Muscle layer of duodenum (tissue), 2 donors: ENCODE results near the gene ATP1B3.
"Not testable (repeated sequence)": the region's sequence is repeated elsewhere in the genome, so short reads cannot be mapped to it uniquely, and the experiment has no call there.

ENCODE experiments used
- H3K27ac ChIP-seq: one replicate; pipeline ENCODE4 v1.7.0; 2013; ENCODE audit warnings: mild to moderate bottlenecking, low read length
- H3K27me3 ChIP-seq: one replicate; pipeline ENCODE4 v1.7.0; 2013; ENCODE audit warnings: low read depth, mild to moderate bottlenecking, control low read depth, low read length
- H3K36me3 ChIP-seq, 2 donors: one replicate each; pipeline ENCODE4 v1.7.0; 2013; ENCODE audit warnings: low read length in 2 of 2, control low read depth in 1 of 2, mild to moderate bottlenecking in 1 of 2; ENCODE audit not compliant: insufficient read depth in 2 of 2, control insufficient read depth in 1 of 2
- H3K4me1 ChIP-seq, 2 donors: one replicate each; pipeline ENCODE4 v1.7.0; 2013; ENCODE audit warnings: low read length in 2 of 2, mild to moderate bottlenecking in 2 of 2, control low read depth in 1 of 2, moderate library complexity in 1 of 2; ENCODE audit not compliant: insufficient read depth in 2 of 2, control insufficient read depth in 1 of 2
- H3K4me3 ChIP-seq, 2 donors: one replicate each; pipeline ENCODE4 v1.7.0; 2013; ENCODE audit warnings: low read length in 2 of 2, low read depth in 1 of 2, mild to moderate bottlenecking in 1 of 2
- H3K9me3 ChIP-seq, 2 donors: one replicate each; pipeline ENCODE4 v1.7.0; 2013; ENCODE audit warnings: low read length in 2 of 2, control low read depth in 1 of 2, mild to moderate bottlenecking in 1 of 2; ENCODE audit not compliant: control insufficient read depth in 1 of 2
- donor health status: healthy.

Gene ATP1B3

GRCh38 chr3:141913150-141913811, 36.8 kb downstream of the ATP1B3 start:
- Histone ChIP-seq H3K9me3 (no peaks in the 10 kb centered on the region), H3K4me1 (no peaks in the 10 kb centered on the region), H3K27ac (no peak overlapping the region), H3K27me3 (no peaks in the 10 kb centered on the region), H3K4me3 (no peak overlapping the region), H3K36me3 (peaks cover 19 to 22% of the 10 kb centered on the region in 2 donors)

DNA sequence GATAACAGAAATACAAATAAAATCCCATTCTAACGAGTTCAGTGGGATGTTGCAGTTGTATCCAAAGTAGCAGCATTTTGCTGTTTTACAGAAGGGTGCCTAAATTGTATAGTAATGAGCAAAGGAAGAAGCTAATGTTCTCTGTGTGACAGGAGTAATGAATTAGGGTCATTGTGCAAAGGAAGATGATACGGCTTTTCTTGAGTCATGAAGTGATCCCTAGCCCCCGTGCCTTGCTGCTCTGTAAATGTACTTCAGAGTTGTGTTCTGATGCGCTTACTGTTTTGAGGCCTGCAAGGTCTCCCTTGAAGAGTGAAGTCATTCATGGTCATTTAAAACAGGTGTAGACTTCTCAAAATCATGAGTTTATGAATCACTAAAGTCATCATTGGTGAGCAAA, 37.9 kb downstream of the ATP1B3 start:
- Histone ChIP-seq H3K4me1 (no peaks in the 10 kb centered on the region), H3K36me3 (peaks cover 14% of the 10 kb centered on the region in 2 donors), H3K27ac (no peak overlapping the region), H3K27me3 (no peaks in the 10 kb centered on the region), H3K4me3 (no peak overlapping the region), H3K9me3 (no peaks in the 10 kb centered on the region)

DNA sequence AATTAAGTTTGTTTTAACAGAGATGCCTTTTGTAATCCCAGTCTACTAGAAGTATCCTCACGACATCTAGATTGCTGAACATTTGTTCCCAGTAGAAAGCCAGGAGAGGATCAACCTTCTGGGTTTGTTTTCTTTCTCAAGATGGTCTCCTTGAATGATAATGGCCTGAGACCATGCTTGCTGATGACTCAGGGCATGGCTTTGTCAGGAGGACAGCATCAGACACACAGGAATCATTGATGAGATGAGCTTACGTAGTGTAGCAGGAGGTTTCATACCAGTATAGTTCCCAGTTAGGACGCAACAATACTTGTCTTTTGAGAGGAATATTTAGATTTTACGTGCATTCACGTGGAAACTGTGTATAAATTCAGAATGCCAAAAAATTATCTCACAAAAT, 38.6 kb downstream of the ATP1B3 start:
- Histone ChIP-seq H3K9me3 (no peaks in the 10 kb centered on the region), H3K4me3 (no peak overlapping the region), H3K27me3 (no peaks in the 10 kb centered on the region), H3K36me3 (peaks cover 10% of the 10 kb centered on the region in 2 donors), H3K27ac (no peak overlapping the region), H3K4me1 (no peaks in the 10 kb centered on the region)

- Histone ChIP-seq H3K27me3 (no peaks in the 10 kb centered on the region), H3K9me3 (no peaks in the 10 kb centered on the region), H3K4me1 (no peaks in the 10 kb centered on the region), H3K27ac (no peak overlapping the region), H3K36me3 (peaks cover 10% of the 10 kb centered on the region in 2 donors), H3K4me3 (no peak overlapping the region)
Measured at GRCh38 chr3:141915766-141916165, 39.3 kb downstream of the ATP1B3 start.

DNA sequence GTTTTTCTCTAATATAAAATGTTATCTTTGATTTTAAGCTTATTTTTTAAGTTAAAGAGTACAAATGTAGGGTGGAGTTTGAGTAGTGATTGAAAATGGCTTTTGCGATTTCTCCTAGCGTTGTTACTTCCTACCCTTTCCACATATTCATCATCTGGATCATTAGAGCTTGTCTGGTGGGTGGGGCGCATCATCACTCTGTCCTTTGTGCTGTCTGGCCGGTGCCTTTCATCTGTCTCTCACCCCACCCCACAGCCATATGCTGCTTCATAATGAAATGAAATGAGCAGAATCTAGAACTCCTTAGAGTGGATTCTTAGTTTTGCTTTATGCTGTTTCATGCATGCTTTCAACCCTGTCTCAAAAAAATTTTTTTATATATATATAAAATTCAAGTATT, 44.3 kb downstream of the ATP1B3 start:
- H3K27ac ChIP-seq = no peak overlapping the region
- H3K4me1 ChIP-seq = no peaks in the 10 kb centered on the region
- no peaks in the 10 kb centered on the region for H3K9me3 ChIP-seq
- no peak overlapping the region for H3K4me3 ChIP-seq
- peaks cover 9 to 16% of the 10 kb centered on the region in 2 donors for H3K36me3 ChIP-seq
- no peaks in the 10 kb centered on the region for H3K27me3 ChIP-seq

DNA sequence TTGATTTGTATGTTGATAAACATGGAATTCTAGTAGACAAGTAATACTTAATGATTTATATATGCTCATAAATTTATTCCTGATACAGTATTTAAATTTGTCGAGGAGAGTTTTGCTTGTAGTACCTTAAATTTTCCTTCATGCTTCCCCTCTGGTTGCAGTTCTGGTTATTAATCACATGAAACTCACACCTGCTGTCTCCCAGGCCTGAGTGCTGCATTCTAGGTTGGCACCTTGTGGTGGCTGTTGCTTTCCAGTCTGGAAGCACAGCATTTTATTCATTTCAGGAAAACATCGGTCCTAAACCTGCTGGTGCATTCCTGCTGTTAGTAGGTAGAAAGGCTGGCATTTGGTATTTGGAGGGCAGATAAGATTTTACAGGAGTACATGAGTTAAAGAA, 44.9 kb downstream of the ATP1B3 start:
- no peak overlapping the region for H3K4me3 ChIP-seq
- peaks cover 9 to 19% of the 10 kb centered on the region in 2 donors for H3K36me3 ChIP-seq
- H3K9me3 ChIP-seq = no peaks in the 10 kb centered on the region
- H3K4me1 ChIP-seq = no peaks in the 10 kb centered on the region
- H3K27me3 ChIP-seq = no peaks in the 10 kb centered on the region
- no peak overlapping the region for H3K27ac ChIP-seq

DNA sequence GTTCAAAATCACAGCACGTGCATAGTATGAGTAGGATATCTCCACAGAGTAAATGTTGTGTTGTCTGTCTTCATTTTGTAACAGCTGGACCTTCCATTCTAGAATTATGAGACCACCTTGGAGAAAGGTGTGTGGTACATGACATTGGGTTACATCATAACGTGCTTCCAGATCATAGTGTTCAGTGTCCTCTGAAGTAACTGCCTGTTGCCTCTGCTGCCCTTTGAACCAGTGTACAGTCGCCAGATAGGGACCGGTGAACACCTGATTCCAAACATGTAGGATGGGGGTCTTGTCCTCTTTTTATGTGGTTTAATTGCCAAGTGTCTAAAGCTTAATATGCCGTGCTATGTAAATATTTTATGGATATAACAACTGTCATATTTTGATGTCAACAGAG, 49.2 kb downstream of the ATP1B3 start:
- H3K9me3 ChIP-seq, H3K4me3 ChIP-seq, H3K27ac ChIP-seq, H3K4me1 ChIP-seq, H3K27me3 ChIP-seq: not testable (repeated sequence)
- peaks cover 16 to 31% of the 10 kb centered on the region in 2 donors for H3K36me3 ChIP-seq

DNA sequence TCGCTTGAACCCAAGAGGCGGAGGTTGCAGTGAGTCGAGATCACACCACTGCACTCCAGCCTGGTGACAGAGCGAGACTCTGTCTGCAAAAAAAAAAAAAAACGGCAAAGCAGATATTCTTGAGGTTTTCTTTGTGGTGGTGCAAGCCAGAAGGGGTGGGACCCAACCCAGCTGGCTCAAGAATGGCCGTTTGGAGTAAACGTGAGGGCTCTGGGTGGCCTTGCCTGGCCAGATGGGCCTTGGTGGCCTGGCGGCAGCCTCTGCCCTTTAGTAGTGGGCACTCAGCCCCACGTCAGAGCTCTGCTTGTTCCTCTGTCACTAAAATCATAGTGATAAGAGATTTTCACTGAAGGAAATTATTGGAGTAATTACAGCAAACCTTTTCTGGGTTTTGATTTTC, 50.5 kb downstream of the ATP1B3 start:
- H3K27me3 ChIP-seq = no peaks in the 10 kb centered on the region
- no peaks in the 10 kb centered on the region for H3K4me1 ChIP-seq
- no peak overlapping the region for H3K4me3 ChIP-seq
- H3K36me3 ChIP-seq = peaks cover 15 to 31% of the 10 kb centered on the region in 2 donors
- no peak overlapping the region for H3K27ac ChIP-seq
- H3K9me3 ChIP-seq = no peaks in the 10 kb centered on the region

DNA sequence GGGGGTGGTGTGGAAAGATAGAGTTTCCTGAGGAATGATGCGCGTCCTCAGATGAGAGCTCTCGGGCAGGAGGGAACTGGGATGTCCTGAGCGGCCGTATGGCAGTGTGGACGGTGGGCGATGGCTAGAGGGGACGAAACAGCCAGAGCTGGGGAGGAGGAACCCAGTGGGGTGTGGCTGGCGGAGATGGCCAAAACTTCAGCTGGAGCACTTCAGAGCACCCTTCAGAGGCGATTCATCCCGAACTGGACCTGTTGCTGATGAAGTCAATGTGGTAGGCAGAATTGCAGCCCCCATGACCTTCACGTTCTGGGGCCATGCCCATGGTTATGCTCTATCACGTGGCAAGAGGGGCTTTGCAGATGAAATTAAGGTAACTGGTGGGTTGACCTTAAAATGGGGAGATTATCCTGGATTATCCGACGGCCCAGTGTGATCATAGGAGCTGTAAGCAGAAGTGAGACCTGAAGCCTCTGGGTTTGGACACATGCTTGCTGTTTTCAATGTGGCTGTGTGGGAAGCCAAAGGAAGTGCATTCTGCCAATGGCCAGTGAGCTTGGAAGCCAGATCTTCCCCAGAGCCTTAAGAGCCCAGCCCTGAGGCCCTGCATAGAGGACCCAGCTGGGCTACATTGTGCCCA, 52.3 kb downstream of the ATP1B3 start:
- Histone ChIP-seq H3K36me3 (peaks cover 7 to 26% of the 10 kb centered on the region in 2 donors), H3K4me1 (no peaks in the 10 kb centered on the region), H3K9me3 (no peaks in the 10 kb centered on the region), H3K27me3 (no peaks in the 10 kb centered on the region), H3K4me3 (no peak overlapping the region), H3K27ac (no peak overlapping the region)

DNA sequence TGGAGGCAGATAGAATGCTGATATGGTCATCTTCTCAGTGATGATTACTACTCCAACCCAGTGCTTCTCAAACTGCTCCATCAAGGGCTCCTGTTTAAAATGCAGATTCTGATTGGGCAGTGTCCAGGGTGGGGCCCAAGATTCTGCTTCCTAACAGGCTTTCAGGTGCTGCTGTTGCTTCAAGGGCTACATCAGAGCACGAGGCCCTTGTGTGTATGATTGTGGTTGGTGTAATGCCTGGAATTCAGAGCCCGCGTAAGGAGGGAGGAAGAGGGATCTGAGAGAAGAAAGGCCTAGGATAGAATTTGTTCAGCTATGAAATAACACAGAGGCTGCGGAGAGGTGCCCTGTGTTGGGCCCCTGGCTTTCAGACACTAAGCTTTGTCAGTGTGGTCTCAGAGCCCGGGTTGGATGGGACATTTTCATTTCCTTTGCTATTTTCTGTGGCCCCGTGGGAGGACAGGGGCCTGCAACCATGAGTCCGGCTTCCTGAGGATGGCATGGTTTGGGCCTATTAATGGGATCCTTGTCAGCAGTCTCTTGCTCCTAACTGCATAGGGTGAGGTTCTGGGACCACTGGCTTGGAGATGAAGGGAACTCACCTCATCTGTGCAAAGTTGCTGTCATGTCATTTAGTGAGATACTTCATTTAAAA, 53.0 kb downstream of the ATP1B3 start:
- H3K4me3 ChIP-seq = no peak overlapping the region
- H3K9me3 ChIP-seq = no peaks in the 10 kb centered on the region
- H3K27ac ChIP-seq = no peak overlapping the region
- peaks cover 7 to 28% of the 10 kb centered on the region in 2 donors for H3K36me3 ChIP-seq
- no peaks in the 10 kb centered on the region for H3K4me1 ChIP-seq
- no peaks in the 10 kb centered on the region for H3K27me3 ChIP-seq

- Histone ChIP-seq H3K27me3 (no peaks in the 10 kb centered on the region), H3K36me3 (peaks cover 7 to 18% of the 10 kb centered on the region in 2 donors), H3K4me3 (no peak overlapping the region), H3K4me1 (no peaks in the 10 kb centered on the region), H3K27ac (no peak overlapping the region), H3K9me3 (no peaks in the 10 kb centered on the region)
Measured at GRCh38 chr3:141930801-141931200, 54.4 kb downstream of the ATP1B3 start.
